GM21423 (cell line): ENCODE results near the gene LIPA.

Source experiments
- ATAC-seq: cut with Tn5 transposase; IDR thresholded peaks from one replicate; pipeline ENCODE4 v1.9.1; 2021; ENCODE audit warnings: mild to moderate bottlenecking, moderate library complexity; ENCODE audit not compliant: unreplicated experiment

The LIPA gene

DNA sequence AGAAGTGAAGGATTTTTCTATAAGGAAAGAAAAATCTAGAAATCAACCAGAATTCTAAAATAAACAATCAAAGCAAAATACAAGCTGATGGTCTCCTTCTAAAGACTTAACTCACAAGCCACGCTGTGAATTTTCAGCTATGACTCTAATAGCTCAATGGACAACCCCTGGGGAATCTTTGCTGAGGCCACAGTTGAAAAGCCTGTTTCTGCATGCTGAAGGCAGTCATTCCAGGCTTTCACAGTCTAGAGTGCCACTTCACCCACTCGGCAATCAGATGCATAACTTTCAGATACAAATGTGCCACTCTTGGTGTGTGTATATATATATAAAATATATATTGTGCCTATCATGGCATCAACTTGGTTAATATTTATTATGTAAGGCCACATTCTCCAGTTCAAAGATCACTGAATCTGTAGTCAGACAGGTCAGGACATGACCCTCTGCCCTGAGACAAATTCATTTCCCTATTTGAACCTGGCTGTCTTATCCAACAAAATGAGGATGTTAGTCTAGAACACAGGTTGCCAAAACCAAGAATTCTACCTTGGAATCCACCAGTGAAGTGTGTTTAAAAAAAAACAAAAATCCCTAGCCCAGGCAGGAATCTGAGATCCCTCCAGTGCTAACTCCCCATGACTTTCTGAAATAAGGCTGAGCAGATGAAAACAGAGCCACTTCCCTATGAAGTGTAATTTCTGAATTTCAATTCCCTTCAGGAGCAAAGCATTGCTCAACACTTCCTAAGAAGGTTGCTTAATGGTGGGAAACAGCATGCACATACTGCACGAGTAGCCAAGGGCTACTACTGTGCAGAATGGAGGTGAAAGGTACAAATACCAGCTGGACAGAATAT lies 9.9 kb downstream of the LIPA start:
- ATAC-seq: no peak

DNA sequence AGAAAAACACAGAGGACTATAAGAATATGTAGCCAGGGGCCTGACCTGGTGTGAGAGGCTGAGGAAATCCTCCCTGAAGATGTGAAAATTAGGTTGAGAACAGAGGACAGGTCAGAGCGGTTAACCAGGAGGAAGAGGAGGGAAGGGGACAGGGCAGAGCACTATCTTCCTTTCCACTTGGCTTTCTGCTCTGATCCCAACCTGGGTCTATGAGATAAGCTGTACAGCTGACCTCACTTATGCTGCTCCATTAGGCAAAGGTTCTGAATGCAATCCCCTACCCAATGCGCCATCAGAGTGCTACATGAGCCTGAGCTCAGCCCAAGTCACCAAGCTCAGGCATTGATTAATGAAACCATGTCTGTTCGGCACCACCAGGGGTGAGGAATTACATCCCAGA lies 10.5 kb downstream of the LIPA start:
- no peak for ATAC-seq

DNA sequence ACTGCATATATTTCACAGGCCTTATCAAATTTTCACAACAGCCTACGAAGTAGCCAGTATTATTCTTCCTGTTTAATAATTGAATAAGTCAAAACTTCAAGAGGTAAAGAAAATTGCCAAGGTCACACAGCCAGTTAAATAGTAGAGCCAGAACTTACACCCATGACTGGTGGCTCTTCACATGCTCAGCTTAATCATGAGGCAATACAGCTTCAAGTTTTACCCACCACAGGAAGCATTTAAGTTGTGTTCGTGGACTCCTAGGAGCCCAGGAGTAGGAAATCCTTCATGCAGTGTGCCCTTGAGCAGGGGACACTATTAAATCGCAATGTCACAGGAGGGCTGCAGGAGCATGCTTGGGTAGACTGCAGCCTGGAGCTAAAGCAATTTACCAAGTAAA lies 11.1 kb downstream of the LIPA start:
- ATAC-seq: no peak

DNA sequence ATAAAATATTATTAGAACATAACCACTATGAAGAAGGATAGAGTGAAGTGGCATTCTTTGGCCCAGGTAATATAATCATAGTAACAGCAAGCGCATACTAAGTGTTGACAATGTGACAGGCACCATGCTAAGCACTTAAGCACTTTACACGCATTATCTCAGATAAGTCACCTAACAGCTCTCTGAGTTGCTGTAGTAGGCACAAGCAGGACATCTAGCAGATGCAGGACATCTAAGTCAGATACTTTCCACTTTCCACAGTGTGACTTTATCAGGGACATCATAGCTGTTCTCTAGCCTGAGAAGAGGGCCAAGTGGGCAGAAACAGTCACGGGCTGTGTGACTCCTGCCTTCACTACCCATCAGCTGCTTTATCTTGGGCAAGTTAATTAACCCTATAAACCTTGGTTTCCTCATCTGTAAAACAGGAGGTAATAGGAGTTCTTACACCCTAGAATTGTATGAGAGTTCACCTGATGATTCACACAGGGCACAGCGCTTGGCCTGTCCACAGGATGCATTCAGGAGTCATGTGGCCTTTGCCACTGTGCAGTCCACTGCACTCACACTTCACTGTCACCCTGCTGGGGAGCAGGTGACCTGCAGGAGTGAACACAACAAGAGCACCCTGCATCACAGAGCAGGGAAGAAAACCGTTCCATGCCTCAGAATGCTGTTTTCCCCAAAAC lies 12.5 kb downstream of the LIPA start:
- no peak for ATAC-seq

DNA sequence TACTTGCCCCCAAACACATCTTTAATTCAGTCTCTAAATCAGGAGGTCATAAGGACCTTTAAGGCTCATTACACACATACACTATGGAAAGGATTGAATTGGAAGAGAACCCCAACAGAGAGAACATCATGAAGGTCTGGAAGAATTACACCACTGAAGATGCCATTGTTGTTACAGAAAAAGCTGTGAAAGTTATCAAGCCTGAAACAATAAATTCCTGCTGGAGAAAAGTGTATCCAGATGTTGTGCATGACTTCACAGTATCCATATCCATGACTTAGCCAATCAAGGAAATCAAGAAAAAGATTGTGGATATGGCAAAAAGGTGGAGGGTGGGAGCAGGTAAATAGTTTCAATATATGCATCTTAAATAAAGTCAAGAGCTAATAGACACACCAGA lies 13.7 kb downstream of the LIPA start:
- no peak for ATAC-seq

DNA sequence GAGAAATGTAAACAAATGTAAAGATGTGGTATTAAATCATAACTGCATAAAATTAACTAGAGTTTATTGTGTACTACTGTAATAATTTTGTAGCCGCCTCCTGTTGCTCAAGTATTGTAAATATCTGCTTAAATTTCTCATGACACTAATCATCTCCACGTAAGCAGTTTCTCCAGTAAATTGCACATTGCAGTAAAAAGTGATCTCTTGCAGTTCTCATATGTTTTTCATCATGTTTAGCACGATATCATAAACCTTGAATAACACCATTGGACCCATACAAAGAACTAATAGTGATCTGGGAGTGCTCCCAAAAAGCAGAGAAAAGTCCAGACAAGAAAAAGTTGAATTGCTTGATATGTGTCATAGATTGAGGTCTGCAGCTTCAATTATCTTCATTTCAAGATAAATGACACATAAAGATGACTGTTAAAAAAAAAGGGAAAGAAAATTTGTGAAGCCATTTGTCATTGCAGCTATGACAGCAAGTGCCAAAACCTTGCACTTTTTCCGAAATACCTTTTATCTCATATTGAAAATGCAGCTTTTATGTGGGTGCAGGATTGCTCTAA lies 15.3 kb downstream of the LIPA start:
- no peak for ATAC-seq

DNA sequence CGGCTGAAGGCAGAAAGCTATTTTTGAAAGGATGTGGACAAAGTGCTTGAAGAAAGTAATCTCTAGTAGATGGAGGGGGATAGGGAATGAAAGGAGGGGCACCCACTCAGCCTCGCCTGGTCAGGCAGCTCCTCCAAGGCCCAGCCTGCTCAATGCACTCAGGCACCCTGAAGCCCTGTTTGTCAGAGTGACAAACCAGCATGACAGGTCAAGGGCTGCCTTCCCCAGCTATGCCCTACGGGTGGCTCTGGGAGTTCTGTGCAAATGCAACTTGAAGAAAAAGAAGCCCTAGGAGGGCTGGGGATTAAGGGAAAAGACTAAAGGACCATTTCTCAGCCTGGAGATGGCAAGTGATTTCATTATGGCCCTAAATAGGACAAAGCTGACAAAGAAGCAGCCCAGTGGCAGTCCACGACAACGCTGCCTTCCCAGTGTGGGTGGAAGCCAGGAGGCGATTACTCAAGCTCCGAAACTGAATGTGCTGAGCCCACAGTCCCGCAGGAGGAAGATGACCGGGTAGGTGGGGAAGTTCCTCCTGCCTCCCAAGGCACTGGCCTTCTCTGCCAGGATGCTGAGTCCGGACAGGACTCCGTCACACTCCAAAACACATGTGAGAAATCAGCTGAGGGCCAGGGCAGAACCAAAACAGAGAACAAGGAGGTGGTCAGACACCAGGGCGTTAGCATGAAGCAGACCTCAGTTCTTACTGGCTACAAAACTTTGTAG lies 16.3 kb downstream of the LIPA start:
- ATAC-seq: no peak

DNA sequence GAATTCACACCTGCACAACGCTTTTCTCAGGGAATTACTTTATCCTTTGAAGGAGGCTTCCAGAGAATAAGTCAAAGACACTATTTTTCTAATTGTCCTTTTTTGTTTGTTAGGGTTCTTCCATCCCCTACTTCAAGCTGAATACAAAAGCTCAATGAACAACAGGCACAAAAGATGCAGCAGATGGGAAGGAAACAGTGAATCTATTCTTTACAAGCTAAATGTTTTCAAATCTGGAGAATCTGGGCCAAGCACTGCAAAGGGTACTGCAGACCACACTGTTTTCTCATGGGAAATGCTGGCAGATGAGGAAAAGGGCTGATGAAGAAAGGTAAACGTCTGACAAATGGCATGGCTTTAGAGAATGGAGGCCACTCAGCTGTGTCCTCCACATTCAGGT lies 18.5 kb downstream of the LIPA start:
- no peak for ATAC-seq

DNA sequence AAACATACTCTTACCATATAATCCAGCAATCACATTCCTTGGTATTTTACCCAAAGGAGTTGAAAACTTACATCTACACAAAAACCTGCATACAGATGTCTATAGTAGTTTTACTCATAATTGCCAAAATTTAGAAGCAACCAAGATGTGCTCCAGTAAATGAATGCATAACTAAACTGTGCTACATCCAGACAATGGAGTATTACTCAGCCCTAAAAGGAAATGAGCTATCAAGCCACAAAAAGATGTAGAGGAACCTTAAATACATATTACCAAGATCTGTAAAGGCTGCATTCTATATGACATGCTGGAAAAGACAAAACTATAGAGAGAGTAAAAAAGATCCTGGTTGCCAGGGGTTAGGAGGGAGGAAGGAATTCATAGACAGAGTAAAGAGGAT lies 22.6 kb downstream of the LIPA start:
- no peak for ATAC-seq

DNA sequence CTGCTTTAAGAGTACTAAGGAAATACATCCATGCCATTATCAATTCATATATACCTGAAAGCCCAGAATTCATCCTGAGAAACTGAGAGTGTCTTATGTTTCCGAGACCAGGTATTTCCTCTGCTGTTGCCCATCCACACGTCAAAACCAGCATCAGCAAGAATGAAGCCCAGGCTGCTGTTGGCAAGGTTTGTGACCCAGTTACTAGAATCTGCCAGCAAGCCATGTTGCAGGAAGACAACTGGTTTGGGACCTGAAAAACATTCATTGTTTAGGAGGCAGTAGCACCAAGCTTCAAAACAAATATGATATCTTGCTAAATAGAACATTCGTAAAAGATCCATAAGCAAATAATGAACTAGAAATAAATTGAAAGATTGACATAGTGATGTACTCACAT lies 23.4 kb downstream of the LIPA start:
- ATAC-seq: no peak

DNA sequence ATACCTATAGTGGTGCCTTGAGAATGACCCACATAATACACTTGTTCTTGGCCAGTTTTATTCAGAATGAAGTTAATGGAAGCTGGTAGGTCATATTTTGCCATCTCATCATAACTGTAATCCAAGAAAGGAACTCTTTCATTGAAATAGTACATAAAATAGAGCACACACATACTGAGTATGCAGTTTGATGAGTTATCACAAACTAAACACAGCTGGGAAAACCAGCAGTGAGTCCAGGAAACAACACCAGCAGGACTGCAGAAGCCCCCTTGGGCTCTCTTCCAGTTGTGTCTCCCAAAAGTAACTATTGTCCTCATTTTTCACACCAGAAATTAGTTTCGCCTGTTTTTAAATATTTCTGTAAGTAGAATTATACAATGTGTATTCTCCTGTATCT lies 24.7 kb downstream of the LIPA start:
- no peak for ATAC-seq

DNA sequence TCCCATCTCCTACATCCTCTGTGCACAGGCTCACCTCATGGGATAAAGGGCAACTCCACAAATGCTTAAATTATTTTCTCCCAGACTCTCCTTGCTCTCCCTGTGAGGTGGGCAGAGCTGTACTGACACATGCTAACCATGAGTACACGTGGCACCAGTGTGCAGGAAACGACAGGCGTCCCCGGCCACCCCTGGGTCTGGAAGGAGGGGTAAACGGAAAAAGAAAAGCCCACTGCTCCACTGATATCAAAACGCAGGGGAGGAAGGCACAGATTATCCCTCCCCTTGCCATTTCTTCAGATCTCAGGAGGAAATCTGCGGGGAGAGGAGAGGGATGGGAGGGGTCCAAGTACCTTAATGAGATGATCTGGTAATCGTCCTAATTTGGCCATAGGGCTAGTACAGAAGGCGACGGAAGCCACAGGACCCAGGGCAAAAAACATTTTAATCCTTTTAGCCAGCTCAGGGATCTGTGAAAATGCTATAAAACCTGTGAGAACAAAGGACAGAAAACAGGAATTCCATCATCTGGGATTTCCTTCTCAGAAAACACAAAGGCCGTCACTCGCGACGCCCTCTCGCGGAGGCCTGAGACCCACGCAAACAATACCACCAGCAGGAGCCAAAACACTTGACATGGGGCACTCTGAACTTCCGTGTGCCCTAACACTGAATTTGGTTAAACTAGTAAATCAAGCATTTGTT lies 26.7 kb downstream of the LIPA start:
- ATAC-seq: no peak

DNA sequence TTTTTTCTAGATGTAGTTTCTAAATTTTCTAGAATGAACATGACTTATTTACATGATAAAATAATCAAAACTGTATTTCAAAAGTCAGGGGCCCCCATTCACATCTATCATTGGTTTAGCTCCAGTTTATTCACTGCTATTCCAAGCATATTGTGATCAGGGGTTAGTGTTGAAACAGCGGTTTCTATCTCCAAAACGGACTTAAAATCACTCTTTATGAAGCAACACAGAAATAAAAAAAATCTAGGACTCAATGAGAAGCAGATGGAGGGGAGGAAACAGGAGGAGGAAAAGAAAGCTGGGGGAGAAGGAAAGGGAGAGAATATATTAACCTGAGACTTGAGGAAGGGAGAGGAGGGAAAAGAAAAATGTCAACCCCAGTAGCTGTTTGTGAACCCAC lies 29.7 kb downstream of the LIPA start:
- no peak for ATAC-seq

DNA sequence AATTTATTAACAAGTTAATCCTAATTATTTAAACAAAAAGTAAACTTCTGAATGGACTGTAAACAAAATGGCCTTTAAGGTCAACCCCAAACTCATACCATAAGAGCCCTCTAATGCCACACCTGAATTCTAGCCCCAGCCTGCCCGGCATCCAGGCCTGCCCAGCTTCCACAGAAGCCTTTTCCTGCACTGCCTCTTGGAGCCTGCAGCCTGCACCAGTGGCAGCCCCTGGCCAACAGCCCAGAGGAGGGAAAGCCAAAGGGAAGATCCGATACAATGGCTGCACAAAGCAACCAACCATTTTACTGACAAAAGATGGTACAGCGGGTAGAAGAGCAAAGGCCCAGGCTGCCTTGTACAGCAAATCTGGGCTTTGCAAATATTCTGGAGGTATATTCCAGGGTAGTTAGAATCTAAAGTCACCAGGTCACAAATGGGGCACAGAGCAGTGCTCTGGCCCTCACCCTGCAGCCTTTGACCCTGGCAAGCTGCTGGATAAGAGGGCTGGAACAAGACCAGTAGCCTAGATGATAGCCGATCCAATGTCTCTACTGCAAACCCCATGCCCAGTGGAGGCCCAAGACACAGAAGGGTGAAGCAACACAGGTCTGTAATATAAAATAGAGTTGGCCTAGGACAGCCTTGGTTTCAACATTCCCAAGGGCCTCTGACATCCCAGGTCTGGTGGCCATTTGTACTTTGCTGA lies 31.9 kb downstream of the LIPA start:
- ATAC-seq: no peak

DNA sequence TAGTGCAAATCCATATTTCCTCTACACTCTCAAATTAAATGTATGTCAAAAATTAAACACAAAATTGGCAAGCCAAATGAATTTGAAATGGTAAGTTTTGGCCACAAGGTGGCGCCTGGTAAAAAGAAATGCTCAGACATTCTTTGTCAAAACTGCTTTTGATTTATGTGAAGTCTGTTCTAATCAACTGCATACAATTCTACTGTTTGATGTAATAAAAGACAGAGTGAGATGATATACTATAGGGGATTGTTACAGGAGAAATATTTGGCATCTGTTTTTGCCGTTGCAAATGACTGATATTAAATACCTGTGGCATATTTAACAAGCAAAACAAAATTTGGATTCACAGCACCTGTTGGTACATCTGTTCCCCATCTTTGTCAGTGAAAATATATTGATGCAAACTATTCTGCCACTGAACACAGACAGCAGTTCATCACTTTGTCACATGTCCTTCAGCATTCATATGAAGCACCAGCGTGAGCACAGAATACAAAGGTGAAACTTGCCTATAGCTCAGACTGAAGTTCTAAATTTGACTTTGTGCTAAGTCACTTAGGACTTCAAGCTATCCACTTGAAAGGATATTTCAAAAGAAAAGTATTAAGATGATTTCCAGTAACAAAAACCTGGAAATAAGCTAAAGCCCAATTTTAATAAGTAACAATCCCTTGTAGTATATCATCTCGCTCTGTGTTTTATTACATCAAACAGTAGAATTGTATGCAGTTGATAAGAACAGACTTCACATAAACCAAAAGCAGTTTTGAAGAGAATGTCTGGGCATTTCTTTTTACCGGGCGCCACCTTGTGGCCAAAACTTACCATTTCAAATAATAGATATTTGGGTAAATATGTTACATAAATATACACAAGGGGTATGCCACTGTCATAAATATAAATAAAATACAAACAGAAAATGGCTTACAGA lies 34.3 kb downstream of the LIPA start:
- ATAC-seq: no peak

DNA sequence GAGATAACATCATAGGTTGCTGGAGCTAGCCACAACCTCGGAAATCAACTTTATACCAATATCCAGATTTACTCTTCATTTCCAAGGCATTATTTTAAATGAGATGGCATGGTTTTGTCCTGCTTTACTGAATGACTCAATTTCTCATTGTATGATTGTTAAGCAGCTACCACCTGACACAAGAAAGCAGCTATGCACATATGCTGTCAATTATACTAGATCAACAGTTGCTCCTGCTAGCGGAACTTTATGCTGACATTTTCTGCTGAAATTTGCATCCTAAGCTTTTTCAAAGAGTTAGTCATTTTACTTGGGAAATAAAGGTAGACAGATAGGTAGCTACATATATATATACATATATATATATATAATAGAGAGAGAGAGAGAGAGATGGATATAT lies 35.5 kb downstream of the LIPA start:
- no peak for ATAC-seq

DNA sequence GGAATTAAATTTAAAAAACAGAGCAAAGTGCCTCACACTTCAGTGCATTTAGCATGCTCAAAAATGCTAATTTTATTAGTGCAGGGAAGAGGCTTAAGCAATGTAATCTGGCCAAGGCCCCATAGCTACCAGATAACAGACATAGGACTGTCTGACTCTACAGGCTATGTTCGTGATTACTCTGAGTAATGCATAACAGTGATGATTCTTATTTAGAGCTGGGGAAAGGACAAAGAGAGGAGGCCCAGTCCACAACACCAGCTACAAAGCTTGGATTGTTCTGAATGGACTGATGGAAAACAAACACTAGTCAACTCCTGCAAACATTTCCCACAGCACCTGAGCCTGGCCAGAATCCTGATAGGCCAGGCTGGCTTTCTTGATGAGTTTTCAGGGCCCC lies 36.1 kb downstream of the LIPA start:
- ATAC-seq: no peak

DNA sequence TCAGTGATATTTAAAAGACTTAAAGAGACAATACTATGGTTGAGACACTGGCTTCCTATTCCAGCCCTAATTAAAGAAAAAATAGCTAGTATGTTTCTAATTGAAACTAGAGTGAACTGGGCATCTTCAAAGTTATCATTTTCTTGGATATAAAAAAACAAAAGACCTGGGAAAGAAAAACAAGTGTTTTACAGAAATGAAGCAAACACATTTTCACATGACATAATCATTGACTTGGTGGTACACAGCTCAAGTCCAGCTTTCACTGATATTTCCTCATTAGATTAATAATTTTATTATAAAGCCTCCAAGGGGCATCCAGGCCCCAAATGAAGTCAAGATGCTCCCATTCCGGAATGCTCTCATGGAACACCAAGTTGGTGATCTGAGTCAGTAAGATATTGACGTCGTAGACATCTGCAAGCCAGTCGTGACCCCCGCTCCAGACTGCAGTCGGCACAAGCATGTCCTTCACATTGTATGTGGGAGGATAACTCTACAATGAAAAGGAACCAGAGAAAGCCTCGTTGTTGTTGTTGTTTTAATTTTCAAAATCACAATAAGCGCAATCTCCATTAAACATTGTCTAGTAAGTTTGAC lies 36.9 kb downstream of the LIPA start:
- ATAC-seq: no peak
